H54 (cell line): ENCODE measurements around the gene SH2D7.
A peak's percentile ranks its signal among the peaks of the same experiment; 100 is the strongest.

Experiments
- DNase-seq: peaks from one replicate; pipeline ENCODE4 v3.0.0; 2011; ENCODE audit warnings: low spot score, mixed read lengths; ENCODE audit not compliant: insufficient read length
- FAIRE-seq: peaks from 3 replicates; lab custom pipeline; 2011; peaks lifted over from hg19 to GRCh38; lab: Jason Lieb, UNC
- POLR2A ChIP-seq: IDR thresholded peaks from 2 replicates; pipeline ENCODE4 v1.6.1; 2011; ENCODE audit warnings: low read depth, mild to moderate bottlenecking, low read length

Gene SH2D7

GRCh38 chr15:78110916-78111475 lies 18.6 kb downstream of the SH2D7 start:
- no peak for TF ChIP-seq POLR2A
- no peak for FAIRE-seq
- no peak for DNase-seq

DNA sequence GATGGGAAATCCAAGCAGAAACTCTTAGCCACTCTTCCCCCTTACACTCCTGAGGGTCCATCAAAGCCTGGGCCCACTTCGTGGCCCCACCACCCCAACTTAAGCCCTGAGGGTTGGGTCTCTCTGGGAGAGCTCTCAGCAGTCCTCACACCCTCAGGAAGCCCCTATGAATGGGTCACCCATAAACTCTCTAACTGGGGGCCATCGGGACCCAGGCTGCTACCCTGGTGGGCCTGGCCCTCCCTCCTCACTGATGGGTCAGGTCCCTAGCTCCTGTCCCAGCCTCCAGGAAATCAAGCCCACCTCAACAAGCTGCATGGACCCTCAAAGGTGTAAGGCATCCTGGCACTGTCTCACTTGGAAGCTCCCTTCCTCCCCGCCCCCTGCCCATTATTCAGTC lies 19.4 kb downstream of the SH2D7 start:
- no peak for TF ChIP-seq POLR2A
- DNase-seq (no peak), FAIRE-seq (no peak)

- FAIRE-seq: no peak
- no peak for DNase-seq
- no peak for TF ChIP-seq POLR2A
Measured at GRCh38 chr15:78112551-78112950, 20.2 kb downstream of the SH2D7 start.

DNA sequence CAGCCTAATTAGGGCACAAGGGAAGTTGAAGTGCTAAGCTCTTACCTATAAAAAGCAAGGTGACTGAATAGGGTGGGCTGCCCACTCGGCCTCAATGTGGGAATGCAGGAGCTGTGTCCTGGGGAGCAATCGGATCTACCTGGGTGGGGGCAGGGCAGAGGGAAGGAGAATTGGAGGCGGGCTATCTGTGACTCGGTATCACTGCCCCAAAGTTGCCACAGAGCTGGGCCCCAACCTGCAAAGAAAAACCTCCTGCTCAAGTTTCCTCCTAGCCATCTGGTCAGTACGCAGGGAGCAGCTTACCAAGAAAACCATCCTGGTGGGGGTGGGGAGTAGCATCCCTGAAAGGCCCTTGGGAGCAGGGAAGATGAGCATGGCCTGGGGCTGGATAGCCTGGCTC lies 28.2 kb downstream of the SH2D7 start:
- no peak for TF ChIP-seq POLR2A
- DNase-seq: no peak
- no peak for FAIRE-seq

DNA sequence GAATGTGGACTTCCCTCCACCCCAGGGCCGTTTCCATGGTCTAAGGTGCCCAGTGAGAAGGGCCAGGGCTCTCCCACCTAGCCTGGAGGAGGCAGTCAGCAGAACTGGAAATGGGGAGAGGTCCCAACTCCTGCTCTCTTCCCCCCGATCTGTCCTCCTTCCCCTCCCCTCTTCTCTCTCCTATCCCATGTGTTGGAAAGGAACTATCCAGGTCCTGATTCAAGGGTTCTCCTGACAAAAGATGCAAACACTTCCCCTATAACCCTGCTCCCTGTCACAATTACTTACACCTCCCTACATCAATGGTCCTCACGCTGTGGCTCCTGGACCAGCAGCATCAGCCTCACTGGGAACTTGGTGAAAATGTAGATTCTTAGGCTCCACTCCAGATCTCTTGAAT lies 32.9 kb downstream of the SH2D7 start:
- FAIRE-seq (no peak), DNase-seq (no peak)
- TF ChIP-seq POLR2A: no peak

DNA sequence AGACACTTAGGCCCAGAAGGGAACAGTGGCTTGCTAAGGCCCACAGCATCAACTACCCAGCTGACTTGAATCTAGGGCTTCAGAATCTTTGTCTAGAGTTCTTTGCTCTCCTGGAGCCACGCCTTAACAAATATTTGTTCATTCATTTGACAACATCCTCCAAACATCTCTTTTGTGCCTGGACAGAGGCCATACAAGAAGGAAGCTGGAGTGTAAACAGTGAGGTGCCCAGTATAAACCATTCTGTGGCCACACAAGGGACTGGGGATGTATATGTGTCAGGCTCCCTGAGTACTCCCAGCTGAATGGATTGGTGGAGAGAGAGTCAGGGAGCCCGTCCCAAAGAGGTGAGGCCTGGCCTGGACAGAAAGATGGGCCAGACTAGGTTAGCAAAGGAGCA lies 35.5 kb downstream of the SH2D7 start:
- DNase-seq: no peak
- TF ChIP-seq POLR2A: no peak
- no peak for FAIRE-seq

- peak; percentile 30 for DNase-seq
- FAIRE-seq: no peak
- TF ChIP-seq POLR2A: no peak
Measured at GRCh38 chr15:78129077-78129750, 36.9 kb downstream of the SH2D7 start.

DNA sequence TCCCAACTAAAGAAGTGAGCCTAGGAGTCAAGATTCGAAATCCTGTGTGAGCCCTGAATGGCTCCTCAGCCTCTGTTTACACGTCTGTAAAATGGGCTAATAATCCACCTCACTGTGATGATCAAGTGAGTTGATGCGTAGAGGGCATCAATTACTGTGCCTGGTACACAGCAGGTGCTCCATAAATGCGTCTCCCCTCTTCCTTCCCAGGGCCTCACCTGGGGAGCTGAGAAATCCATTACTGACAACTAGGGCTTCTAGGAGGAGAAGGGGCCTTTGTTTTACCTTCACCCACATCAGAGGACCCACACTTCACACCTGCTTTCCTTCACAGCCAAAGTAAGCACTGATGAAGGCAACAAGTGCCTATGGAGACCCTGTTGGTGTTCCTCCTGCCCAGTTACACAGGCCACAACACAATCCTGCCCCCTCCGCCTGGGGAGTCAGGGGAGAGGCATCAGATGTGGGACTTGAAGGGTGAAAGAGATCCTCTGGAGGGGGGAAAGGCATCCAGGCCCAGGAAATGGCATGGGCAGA lies 37.5 kb downstream of the SH2D7 start:
- TF ChIP-seq POLR2A: no peak
- FAIRE-seq: no peak
- DNase-seq: no peak

GRCh38 chr15:78130466-78131294 lies 38.3 kb downstream of the SH2D7 start:
- no peak for FAIRE-seq
- TF ChIP-seq POLR2A: no peak
- no peak for DNase-seq

- FAIRE-seq: no peak
- no peak for TF ChIP-seq POLR2A
- DNase-seq: peak; percentile 73
Measured at GRCh38 chr15:78131295-78132061, 39.1 kb downstream of the SH2D7 start, which contains the start of gene CIB2. CIB2 (minus strand) TSS chr15:78131445; CDS start chr15:78131215, 230 bp downstream.

GRCh38 chr15:78133801-78134200 lies 41.4 kb downstream of the SH2D7 start:
- no peak for TF ChIP-seq POLR2A
- FAIRE-seq (no peak), DNase-seq (no peak)

DNA sequence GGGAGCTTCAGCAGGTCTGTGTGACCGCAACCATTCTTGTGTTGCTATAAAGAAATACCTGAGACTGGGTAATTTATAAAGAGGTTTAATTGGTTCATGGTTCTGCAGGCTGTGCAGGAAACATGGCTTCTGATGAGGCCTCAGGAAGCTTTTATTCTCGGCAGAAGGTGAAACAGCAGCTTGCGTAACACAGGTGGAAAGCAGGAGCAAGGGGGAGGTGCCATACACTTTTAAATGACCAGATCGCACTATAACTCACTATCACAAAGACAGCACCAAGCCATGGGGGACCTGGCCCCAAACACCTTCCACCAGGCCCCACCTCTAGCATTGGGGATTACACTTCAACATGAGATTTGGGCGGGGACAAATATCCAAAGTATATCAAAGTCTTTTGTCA lies 47.2 kb downstream of the SH2D7 start:
- DNase-seq (no peak), FAIRE-seq (no peak)
- no peak for TF ChIP-seq POLR2A

- DNase-seq: no peak
Measured at GRCh38 chr15:78140292-78140691, 47.9 kb downstream of the SH2D7 start.

More at GRCh38 chr15:78140292-78140691, 47.9 kb downstream of the SH2D7 start:
- TF ChIP-seq POLR2A: no peak
- FAIRE-seq: no peak
